Hematopoietic multipotent progenitor cell treated with erythropoietin and hydrocortisone succinate and interleukin-3 and kit ligand, for 15 days (in vitro differentiated cells): Measurements from ENCODE around the gene ANO9.
A peak's percentile ranks its signal among the peaks of the same experiment; 100 is the strongest.
"Not testable (repeated sequence)": the region's sequence is repeated elsewhere in the genome, so short reads cannot be mapped to it uniquely, and the experiment has no call there.

Source experiments
- DNase-seq: peaks from one replicate; pipeline ENCODE4 v3.0.0-alpha.2; 2015; ENCODE audit warnings: low spot score

Gene ANO9

DNA sequence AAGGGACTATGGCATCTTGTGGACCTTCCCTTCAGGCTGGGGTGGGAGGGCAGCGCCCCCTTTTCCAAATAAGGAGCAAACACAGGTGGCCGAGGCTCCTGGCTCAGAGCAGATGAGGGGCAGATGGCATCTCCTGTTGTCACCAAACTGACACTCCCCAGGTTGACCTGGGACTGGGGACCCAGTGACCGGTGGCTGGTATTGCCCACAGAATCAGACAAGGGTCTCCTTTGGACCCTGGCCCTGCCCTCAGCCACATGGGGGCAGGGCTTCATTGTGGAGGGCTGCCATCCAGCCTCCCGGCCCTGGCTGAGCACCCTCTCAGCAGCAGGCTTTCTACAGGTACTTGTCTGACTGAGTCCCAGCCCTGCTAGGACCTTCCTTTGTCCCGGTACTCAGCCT is 26.2 kb downstream of the ANO9 start:
- DNase-seq = no peak

DNA sequence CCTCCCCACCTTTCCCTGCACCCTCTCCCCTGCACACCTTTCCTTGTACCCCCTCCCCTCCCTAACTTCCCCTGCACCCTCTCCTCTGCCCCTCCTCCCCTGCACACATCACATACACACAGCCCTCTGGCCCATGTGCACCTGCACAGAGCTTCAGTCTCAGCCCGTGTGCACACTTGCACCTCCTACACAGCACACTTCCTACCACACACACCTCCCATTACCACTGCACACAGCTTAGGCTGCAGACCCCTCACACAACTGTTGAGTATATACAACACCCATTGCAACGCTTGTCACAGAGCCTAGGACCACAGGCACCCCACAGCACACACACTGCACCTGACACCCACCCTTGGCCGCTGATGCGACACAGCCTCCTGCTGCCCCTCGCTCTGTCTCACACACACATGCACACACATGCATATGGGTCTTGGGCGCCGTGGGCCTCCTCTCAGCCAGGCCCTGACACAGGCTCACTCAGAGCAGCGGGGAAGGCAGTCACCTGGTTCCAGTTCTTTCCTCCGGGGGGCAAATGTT is 27.4 kb downstream of the ANO9 start:
- no peak for DNase-seq

DNA sequence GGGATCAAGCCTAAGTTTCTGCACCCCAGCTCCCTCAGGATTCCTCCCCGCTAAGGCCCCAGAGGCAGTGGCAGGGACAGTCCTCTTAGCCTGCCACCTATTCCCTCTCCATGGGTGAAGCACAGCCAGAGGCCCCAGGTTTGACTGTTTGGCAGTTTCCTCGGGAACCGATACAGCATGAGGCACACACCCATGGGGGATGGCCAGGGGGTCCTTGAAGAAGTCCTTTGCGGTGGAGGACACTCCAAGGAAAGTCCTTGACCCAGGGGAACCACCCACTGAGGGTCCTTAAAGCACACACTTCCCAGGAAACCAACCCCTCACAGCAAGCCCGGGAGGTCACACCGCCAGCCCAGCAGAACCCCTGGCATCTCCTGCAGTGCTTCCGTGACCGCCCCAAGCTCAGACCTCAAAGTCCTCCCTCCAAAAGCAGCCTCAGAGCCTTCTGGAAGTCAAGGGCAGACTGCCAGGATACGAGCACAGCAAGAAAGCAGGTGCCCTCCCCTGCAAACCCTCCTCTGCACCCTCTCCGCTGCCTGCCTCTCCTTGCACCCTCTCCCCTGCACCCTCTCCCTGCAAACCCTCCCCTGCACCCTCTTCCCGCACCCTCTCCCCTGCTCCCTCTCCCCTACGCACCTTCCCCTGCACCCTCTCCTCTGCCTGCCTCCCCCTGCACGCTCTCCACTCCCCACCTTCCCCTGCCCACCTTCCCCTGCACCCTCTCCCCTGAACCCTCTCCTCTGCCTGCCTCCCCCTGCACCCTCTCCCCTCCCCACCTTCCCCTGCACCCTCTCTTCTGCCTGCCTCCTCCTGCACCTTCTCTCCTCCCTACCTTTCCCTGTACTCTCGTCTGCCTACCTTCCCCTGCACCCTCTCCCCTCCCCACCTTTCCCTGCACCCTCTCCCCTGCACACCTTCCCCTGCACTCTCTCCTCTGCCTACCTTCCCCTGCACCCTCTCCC is 28.4 kb downstream of the ANO9 start:
- DNase-seq = no peak

DNA sequence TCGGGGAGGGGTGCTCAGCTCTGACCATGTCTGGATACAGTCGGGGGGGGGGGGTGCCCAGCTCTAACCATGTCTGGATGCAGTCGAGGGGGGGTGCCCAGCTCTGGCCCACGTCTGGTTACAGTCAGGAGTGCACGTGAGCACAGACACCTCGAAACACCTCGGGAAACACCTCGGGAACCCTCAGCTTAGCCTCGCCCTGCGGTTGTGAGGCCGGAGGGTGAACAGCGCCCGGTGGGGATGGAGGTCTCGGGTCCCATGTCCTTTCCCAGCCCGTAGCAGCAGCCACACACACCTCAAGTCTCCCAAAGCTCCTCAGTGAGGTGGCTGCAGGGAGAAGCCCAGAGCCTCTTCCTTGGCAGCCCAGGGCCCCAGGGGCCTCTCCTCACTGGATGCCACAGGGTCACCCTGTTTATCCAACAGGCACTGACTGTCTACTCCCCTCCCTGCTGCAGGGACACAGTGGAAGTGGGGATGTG is 29.1 kb downstream of the ANO9 start:
- DNase-seq = no peak

DNA sequence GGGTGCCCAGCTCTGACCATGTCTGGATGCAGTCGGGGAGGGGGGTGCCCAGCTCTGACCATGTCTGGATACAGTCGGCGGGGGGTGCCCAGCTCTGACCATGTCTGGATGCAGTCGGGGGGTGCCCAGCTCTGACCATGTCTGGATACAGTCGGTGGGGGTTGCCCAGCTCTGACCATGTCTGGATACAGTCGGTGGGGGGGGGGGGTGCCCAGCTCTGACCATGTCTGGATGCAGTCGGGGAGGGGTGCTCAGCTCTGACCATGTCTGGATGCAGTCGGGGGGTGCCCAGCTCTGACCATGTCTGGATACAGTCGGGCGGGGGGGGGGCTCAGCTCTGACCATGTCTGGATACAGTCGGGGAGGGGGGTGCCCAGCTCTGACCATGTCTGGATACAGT is 30.3 kb downstream of the ANO9 start:
- not testable (repeated sequence) for DNase-seq

DNA sequence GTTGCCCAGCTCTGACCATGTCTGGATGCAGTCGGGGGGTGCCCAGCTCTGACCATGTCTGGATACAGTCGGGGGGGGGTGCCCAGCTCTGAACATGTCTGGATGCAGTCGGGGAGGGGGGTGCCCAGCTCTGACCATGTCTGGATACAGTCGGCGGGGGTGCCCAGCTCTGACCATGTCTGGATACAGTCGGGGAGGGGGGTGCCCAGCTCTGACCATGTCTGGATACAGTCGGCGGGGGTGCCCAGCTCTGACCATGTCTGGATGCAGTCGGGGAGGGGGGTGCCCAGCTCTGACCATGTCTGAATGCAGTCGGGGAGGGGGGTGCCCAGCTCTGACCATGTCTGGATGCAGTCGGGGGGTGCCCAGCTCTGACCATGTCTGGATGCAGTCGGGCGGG is 31.1 kb downstream of the ANO9 start:
- not testable (repeated sequence) for DNase-seq

DNA sequence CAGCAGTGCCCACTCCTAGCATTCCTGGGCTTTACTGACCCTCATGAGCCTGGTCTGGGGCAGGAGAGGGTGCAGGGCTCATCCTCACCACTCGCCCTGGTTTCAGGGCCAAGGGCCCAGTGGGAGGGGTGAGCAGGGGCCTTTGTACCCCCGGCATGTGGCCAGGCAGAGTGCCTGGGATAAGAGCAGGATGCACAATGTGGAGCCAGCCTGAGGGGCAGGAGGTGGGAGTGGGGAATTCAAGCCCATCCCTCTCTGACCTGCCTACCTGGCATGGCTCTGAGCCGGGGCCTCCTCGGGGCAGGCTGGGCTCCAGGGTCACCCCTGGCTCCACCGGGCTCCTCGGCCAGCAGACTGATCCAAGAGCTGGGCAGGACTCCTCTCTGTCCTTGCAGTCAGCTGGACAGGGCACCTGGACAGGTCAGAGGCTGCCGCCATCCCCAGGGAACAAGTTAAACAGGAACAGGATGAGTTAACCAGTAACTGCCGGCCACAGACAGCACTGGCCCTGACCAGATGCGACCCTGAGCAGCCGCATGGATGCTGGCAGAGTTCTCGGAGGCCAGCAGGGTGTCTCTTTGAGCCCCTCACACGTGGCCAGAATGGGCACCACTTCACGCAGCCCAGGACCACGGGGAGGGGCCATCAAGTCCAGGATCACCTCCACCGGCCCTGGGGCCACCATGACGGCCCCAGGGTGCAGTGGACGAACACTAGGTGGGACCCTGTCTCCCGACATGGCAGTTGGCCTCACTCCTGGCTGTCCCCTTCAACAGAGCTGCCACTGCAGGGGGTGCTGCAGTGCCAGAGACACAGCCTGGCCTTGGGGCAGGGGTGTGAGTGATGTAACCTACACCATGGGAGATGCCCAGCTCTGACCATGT is 32.0 kb downstream of the ANO9 start:
- no peak for DNase-seq

DNA sequence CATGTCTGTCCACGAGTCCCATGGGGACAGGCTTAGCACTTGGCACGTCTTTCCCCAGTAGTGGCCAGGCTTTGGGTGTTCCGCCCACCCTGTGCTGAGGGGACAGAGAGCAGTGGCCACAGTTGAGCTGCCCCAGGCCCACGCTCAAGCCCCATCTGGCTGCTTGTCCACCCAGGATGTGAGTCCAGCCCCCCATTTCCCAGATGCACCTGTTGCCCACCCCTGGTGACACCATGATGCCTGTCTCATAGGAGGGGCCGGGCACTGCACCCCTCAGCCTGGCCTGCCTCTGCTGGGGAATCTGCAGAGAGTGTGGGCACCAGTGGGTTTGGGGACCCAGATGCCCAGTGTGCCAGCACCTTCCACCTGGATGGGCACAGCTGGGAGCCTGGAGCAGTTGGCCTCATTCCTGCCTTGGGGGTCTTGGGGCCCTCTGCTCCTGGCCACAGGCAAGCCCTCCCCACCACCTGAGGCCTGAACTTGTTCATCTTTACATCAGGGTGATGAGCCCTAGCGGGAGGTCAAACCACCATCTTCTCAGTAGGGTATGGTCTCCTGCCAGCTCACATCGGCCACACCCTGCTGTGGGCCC is 32.7 kb downstream of the ANO9 start:
- no peak for DNase-seq

DNA sequence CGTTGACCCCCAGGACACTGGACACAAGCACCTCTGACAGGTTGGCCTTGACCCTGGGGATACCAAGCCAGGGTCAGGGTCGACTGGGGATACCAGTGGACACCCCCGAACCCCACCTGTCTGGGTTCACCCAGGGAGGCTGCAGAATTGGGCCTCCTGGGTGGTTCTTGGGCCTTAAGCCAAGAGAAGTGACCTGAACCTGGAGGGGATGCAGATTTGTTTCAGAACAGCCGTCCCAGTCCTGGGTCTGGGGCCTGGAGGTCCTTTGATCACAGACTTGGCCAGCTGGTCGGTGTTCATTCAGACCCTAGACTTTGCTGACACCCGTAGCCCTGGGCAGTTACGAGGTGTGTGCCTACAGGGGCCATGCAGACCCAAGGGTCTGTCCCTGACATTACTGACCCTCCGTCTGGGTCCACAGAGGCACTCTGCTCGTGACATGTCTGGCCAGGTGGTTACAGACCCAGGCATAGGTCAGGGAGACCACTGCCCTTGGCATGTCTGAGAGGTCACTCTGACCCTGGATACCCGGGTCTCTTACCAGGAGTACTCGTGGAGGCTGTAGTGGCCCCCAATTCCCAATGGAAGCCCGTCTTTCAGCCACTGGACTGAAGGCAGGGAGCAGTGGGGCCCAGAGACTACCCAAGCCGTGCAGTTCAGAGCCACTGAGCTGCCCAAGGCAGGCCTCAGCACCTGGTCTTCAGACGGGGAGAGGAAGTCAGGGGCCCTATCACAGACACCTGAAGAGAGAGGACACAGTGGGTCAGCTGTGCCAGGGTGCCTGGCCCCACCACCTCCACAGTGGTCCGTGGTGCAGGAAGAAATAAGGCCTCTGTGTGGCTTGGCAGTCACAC is 33.4 kb downstream of the ANO9 start:
- DNase-seq = no peak

DNA sequence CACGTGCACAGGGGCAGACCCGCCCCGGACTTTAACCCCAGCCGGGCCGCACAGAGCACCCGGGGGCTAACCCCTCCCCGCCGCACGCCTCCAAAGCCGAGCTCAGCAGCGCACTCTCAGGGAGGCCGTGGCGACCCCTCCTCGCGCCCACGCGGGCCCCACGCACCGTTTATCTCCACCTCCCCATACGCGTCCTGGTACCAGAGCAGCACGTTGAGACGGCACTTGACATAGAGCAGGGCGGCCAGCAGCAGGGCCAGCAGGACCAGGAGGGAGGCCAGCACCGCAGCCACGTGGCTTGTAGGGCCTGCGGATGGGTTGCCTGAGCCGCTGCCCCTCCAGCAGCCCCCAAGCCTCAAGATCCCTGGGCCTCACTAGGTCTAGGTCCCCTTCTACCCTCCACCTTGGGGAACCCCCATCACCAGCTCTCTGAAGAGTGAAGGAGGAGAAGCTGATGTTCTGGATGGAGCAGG is 34.1 kb downstream of the ANO9 start:
- no peak for DNase-seq

DNA sequence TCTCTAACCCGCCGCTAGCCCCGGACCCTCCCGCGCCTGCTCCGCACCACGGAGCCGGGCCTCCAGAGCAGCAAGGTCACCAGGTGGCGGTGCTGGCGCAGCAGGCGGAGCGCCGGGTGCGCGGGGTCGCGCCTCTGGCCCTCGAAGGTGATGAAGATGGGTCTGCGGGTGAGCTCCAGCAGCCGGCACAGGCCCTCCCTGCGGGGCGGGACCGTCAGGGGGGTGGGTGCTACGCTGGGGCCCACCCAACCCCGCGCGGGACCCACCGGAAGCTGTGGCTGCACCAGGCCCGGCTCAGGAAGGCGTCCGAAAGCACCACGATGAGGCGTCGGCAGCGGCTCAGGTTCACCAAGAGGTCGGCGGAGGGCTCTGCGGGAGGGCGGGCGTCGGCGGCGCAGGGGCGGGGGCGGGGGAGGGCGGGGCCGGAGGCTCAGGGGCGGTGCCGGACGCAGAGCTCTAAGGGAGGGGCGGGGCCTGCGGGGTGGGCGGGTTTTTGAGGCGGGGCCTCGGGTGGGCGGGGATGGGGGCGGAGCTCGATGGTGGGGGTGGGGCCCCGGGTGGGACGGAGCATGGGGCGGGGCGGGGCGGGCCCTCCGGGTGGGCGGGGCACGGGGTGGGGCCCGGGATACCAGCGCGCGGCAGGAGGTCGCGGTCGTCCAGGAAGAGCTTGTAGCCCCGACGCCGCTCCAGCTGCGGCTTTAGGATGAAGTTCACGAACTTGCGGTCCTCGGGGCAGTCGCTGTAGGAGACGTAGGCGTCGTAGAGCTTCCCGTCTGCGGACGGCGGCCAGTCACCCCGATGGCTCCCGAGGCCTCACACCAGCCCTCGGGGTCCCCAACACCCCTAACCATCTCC is 34.8 kb downstream of the ANO9 start:
- DNase-seq = peak; percentile 70

DNA sequence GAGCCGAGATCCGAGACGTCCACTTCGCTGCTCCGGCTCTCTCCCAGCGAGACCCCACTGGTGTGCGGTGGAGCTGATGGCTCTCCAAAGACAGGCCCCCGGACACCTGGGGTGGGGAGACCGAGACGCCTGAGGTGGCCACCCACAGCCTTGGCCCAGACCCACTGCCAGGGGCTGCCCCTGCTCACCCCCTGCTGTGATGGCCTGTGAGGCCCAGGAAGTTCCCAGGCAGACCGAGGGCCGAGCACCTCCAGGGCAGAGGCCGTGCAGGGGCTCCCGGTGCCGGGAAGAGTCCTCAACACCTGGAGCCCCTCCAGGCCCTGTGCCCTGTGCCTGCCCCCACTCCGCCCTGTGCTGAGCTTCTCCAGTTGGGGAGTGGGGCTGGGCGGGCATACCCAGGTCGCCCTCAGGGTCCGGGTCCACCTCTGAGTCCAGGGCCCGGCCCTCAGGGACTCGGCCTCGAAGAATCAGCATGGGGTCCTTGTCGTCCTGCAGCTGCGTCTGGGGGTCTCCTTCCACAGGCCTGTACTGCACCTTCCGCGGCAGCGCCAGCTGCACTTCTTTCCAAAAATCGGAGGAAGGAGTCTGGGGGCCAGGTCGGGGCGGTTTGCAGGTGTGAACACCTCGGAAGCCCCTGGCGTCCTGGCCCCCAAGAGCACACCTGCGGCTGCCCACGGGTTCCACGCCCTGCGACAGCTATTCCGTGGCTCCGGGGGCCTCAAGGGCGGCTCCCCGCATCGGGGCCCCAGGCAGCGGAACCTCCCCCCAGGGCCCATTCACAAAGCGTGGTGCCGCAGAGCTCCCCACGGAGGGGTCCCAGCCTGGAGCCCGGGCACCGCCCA is 35.6 kb downstream of the ANO9 start:
- no peak for DNase-seq

DNA sequence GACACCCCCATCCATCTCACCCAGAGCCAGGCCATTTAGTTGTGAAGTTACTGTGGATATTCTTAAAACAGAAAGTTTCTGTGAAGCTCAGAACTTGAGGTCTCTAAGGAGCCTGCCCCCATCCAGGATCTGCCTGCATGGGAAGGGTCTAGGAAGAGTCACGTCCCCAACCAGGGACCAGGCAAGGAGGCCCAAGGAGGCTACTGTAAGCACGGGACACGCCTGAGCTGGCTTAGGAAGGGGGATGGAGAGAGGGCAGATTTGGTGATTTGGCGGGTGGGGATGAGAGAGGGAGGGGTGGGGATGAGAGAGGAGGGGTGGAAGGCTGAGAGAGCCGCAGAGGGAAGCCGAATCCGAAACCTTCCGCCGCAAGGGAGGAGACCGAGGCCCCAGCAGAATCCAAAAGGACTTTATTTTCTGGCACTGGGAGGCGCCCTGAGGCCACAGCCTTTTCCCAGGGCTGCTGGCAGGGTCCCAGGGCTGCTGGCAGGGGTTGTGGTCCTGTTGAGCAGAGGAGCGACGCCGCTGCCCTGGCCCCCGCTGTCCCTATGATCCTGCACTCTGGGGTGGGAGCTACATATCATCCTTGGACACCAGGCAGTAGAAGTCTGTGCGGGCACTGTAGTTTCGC is 36.4 kb downstream of the ANO9 start:
- DNase-seq = no peak

DNA sequence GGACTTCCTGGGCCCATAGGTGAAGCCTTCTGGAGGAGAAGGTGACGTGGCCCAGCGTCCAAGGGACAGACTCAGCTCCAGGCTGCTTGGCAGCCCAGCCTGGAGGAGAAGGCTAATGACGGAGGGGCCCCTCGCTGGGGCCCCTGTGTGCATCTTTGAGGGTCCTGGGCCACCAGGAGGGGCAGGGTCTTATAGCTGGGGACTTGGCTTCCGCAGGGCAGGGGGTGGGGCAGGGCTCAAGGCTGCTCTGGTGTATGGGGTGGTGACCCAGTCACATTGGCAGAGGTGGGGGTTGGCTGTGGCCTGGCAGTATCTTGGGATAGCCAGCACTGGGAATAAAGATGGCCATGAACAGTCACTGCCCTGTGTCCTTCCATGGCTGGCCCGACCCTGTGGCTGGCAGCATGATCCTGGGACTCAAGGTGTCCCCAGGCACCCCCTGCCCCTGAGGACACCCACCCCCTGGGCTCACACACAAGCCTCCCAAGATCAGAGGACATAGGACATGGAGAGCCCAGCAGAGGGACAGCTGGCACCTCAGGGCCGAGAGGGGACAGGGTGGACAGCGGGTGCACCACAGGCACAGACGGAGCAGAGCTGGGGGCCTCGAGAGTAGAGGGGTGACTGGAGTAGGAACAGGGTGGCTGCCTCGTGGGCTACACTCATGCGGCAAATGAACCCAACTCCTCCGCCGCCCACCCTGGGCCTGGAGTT is 37.1 kb downstream of the ANO9 start:
- DNase-seq = no peak

DNA sequence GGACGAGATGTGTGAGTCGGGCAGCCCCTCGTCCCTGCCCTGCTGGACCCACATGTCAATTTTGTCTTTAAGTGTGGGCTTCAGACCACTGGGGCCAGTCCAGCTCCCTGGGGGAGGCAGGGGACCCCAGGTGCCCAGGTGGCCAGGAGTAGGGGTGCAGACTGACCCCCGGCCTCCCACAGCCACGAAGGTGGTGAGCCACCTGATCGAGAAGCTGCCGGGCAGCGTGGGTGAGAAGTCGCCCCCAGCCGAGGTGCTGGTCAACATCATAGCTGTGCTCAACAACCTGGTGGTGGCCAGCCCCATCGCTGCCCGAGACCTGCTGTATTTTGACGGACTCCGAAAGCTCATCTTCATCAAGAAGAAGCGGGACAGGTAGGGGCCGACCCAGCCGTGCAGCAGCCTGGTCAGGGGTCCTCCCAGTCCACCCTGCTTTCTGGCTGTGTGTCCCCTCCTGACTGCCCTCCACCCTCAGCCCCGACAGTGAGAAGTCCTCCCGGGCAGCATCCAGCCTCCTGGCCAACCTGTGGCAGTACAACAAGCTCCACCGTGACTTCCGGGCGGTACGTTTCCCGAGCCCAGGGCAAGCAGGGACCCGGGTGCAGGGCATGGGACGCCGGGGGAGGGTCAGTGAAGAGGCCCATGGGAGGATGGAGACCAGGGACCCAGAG is 37.9 kb downstream of the ANO9 start:
- no peak for DNase-seq

DNA sequence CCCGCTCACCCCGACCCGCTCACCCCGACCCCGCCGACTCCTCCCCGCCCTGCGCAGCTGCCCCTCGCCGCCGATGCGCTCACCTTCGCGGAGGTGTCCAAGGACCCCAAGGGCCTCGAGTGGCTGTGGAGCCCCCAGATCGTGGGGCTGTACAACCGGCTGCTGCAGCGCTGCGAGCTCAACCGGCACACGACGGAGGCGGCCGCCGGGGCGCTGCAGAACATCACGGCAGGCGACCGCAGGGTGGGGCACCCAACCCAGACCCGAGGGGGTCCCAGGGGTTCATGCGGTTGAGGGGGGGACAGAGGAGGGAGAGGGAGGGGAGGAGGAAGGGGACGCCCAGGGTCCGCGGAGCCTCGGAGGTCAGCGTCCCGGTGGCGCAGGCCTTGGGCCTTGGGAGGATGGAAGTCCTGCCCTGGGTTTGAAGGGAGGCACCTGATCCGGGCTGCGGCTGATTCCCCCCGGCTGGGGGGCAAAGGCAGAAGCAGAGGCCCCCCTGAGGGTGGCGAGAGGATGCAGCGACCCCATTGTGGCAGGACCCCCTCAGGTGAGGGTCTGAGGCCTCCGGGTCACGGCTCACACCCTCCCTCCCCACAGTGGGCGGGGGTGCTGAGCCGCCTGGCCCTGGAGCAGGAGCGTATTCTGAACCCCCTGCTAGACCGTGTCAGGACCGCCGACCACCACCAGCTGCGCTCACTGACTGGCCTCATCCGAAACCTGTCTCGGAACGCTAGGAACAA is 38.6 kb downstream of the ANO9 start:
- no peak for DNase-seq

DNA sequence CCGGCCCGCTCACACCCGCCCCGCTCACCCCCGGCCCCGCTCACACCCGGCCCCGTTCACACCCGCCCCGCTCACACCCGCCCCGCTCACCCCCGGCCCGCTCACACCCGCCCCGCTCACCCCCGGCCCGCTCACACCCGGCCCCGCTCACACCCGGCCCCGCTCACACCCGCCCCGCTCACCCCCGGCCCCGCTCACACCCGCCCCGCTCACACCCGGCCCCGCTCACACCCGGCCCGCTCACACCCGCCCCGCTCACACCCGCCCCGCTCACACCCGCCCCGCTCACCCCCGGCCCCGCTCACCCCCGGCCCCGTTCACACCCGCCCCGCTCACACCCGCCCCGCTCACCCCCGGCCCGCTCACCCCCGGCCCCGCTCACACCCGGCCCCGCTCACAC is 40.6 kb downstream of the ANO9 start:
- DNase-seq = not testable (repeated sequence)
